K562 (cell line): Measurements from ENCODE around the gene TSPAN1. TPM values are rescaled to one million over a fixed set of nuclear protein-coding genes. Genes with fewer than 3 reads are reported as not detected.

Experiments used
- ARID2 ChIP-seq: fragments of 450-650 bp; IDR thresholded peaks from 2 replicates; pipeline ENCODE4 v1.6.1; 2017; ENCODE audit warnings: antibody characterized with exemption, mild to moderate bottlenecking
- BCOR ChIP-seq: fragments of 450-650 bp; IDR thresholded peaks from 2 replicates; pipeline ENCODE4 v1.6.1; 2016
- BHLHE40 ChIP-seq: IDR thresholded peaks from 2 replicates; pipeline ENCODE4 v1.6.1; 2011; ENCODE audit warnings: low read length, improper control_type of control experiment
- DACH1 ChIP-seq: fragments of 450-650 bp; IDR thresholded peaks from 2 replicates; pipeline ENCODE4 v1.6.1; 2018; ENCODE audit not compliant: partially characterized antibody
- DLX4 ChIP-seq: fragments of 250-450 bp; sonication (Bioruptor Pico); IDR thresholded peaks from 2 replicates; pipeline ENCODE4 v1.6.1; 2021; ENCODE audit warnings: mild to moderate bottlenecking
- ELK1 ChIP-seq: sonication (generic); formaldehyde crosslinking; IDR thresholded peaks from 2 replicates; pipeline ENCODE4 v1.8.1; 2022; ENCODE audit warnings: missing genetic modification reagents
- HOMEZ ChIP-seq: fragments of 250-450 bp; sonication (Bioruptor Pico); IDR thresholded peaks from 2 replicates; pipeline ENCODE4 v1.4.0; 2020; ENCODE audit warnings: mild to moderate bottlenecking, moderate library complexity
- KHSRP ChIP-seq: fragments of 450-650 bp; IDR thresholded peaks from 2 replicates; pipeline ENCODE4 v1.6.1; 2017
- NCOA4 ChIP-seq: fragments of 450-650 bp; IDR thresholded peaks from 2 replicates; pipeline ENCODE4 v1.6.1; 2018; ENCODE audit warnings: mild to moderate bottlenecking; ENCODE audit not compliant: partially characterized antibody
- PCBP2 ChIP-seq: fragments of 200-400 bp; formaldehyde crosslinking; IDR thresholded peaks from 2 replicates; pipeline ENCODE4 v1.6.1; 2018; ENCODE audit warnings: low read length, low read depth, mild to moderate bottlenecking, moderate library complexity; ENCODE audit not compliant: poor library complexity, severe bottlenecking
- POLR2G ChIP-seq: fragments of 200-400 bp; formaldehyde crosslinking; IDR thresholded peaks from 2 replicates; pipeline ENCODE4 v1.6.1; 2017; ENCODE audit warnings: low read depth, mild to moderate bottlenecking, antibody characterized with exemption, low read length, moderate library complexity
- RNF219 ChIP-seq: fragments of 250-450 bp; sonication (Bioruptor Pico); IDR thresholded peaks from 2 replicates; pipeline ENCODE4 v1.5.0; 2022; ENCODE audit warnings: mild to moderate bottlenecking
- SAFB ChIP-seq: fragments of 200-400 bp; formaldehyde crosslinking; IDR thresholded peaks from 2 replicates; pipeline ENCODE4 v1.6.1; 2017; ENCODE audit warnings: low read depth, low read length, borderline replicate concordance
- SAFB2 ChIP-seq: fragments of 200-400 bp; formaldehyde crosslinking; IDR thresholded peaks from 2 replicates; pipeline ENCODE4 v1.6.1; 2018; ENCODE audit warnings: borderline replicate concordance, low read length, low read depth, moderate library complexity; ENCODE audit not compliant: severe bottlenecking
- SFPQ ChIP-seq: fragments of 200-400 bp; formaldehyde crosslinking; IDR thresholded peaks from 2 replicates; pipeline ENCODE4 v1.6.1; 2017; ENCODE audit warnings: mild to moderate bottlenecking, low read depth, low read length, moderate library complexity
- TFAP4 ChIP-seq: sonication (generic); formaldehyde crosslinking; IDR thresholded peaks from 2 replicates; pipeline ENCODE4 v1.8.0; 2022; ENCODE audit warnings: missing genetic modification reagents, mild to moderate bottlenecking, moderate library complexity, borderline replicate concordance
- ZBTB12 ChIP-seq: fragments of 250-450 bp; sonication (Bioruptor Pico); IDR thresholded peaks from 2 replicates; pipeline ENCODE4 v1.4.0; 2020
- ZNF3 ChIP-seq: fragments of 250-450 bp; sonication (Bioruptor Pico); IDR thresholded peaks from 2 replicates; pipeline ENCODE4 v1.5.0; 2021; ENCODE audit warnings: mild to moderate bottlenecking, moderate library complexity
- ZNF76 ChIP-seq: fragments of 250-450 bp; sonication (Bioruptor Pico); IDR thresholded peaks from 2 replicates; pipeline ENCODE4 v1.4.0; 2020; ENCODE audit warnings: mild to moderate bottlenecking, moderate library complexity, borderline replicate concordance
- polyA plus RNA-seq, 8 experiments: library from polyadenylated mRNA; depleted of rRNA in 4 of 8; stranded (reverse) in 5 of 8; unstranded in 3 of 8; fragments of >200 nt; fragmentation: Nextera tagmentation in 2 of 8; fragmentation: Illumina TruSeq in 1 of 8; extraction: Ambion mirVana in 2 of 8; extraction: Trizol in 1 of 8; gene quantifications; 2 replicates each; pipeline versions ENCODE4 v1.2.1 to v1.2.3, GENCODE V29; 2011 to 2014; ENCODE audit warnings: inconsistent platforms in 1 of 8, missing spikeins in 1 of 8
- total RNA-seq, 7 experiments: library from RNA; depleted of rRNA in 6 of 7; stranded (reverse); fragments of >200 nt in 6 of 7; fragmentation: Illumina TruSeq in 2 of 7; extraction: Trizol in 2 of 7; gene quantifications; 2 replicates each; pipeline versions ENCODE4 v1.2.1 to v1.2.3, GENCODE V29; 2011 to 2021; ENCODE audit warnings: low replicate concordance in 1 of 7

Gene TSPAN1
- total and polyA plus RNA-seq, 9 of the 15 experiments (the other 6 are each of a cell fraction or from before 2014, with no cell fraction given), result 0.58 TPM; not detected in 8

- peak; percentile 37; the same call in 1 of the 2 replicates for TF ChIP-seq BHLHE40
- no peak for TF ChIP-seq POLR2G
- no peak for TF ChIP-seq HOMEZ
- no peak for TF ChIP-seq DACH1
- no peak for TF ChIP-seq SAFB
- no peak for TF ChIP-seq BCOR
- TF ChIP-seq NCOA4, result no peak
- TF ChIP-seq TFAP4 (CRISPR knock-in tag), result no peak
- TF ChIP-seq ZBTB12 (CRISPR knock-in tag), result no peak
- TF ChIP-seq PCBP2, result no peak
- no peak for TF ChIP-seq SFPQ
- no peak for TF ChIP-seq SAFB2
- no peak for TF ChIP-seq ARID2
- TF ChIP-seq ZNF3 (CRISPR knock-in tag), result no peak
- TF ChIP-seq ZNF76 (CRISPR knock-in tag), result no peak
- TF ChIP-seq KHSRP, result no peak
- TF ChIP-seq ELK1 (CRISPR knock-in tag), result no peak
- TF ChIP-seq DLX4, result no peak
- no peak for TF ChIP-seq RNF219
Measured at GRCh38 chr1:46133181-46133658, 41.7 kb upstream of the TSPAN1 start (continued).
